Osteoblast (primary cell): ENCODE data around the gene C2CD2. TPM values are rescaled to one million over a fixed set of nuclear protein-coding genes. Genes with fewer than 3 reads are reported as not detected.

Experiments
- DNase-seq: peaks from one replicate; pipeline ENCODE4 v3.0.0; 2011; ENCODE audit warnings: low spot score, mixed read lengths; ENCODE audit not compliant: insufficient read length; ENCODE audit errors: missing footprints
- H2AFZ ChIP-seq: 2 replicates; pipeline ENCODE4 v1.6.0; 2011; ENCODE audit warnings: mild to moderate bottlenecking, low read length
- H3K27ac ChIP-seq: 2 replicates; pipeline ENCODE4 v1.5.1; 2011; ENCODE audit warnings: mild to moderate bottlenecking, low read depth, low read length, moderate library complexity
- H3K27me3 ChIP-seq: 2 replicates; pipeline ENCODE4 v1.6.0; 2012; ENCODE audit warnings: mild to moderate bottlenecking, control low read depth, inconsistent platforms, low read length, moderate library complexity; ENCODE audit not compliant: insufficient read depth
- H3K36me3 ChIP-seq: 2 replicates; pipeline ENCODE4 v1.5.1; 2011; ENCODE audit warnings: mild to moderate bottlenecking, low read length, control low read depth, moderate library complexity; ENCODE audit not compliant: insufficient read depth
- H3K4me1 ChIP-seq: 2 replicates; pipeline ENCODE4 v1.5.1; 2011; ENCODE audit warnings: mild to moderate bottlenecking, low read length, control low read depth, moderate library complexity; ENCODE audit not compliant: insufficient read depth
- H3K4me2 ChIP-seq: 2 replicates; pipeline ENCODE4 v1.6.0; 2011; ENCODE audit warnings: mild to moderate bottlenecking, low read length; ENCODE audit not compliant: insufficient read depth
- H3K4me3 ChIP-seq: fragments of 200-600 bp; sonication (generic); 3 replicates; pipeline ENCODE4 v1.5.1; 2012; ENCODE audit warnings: mild to moderate bottlenecking, low read length, inconsistent platforms; ENCODE audit not compliant: insufficient read depth
- H3K79me2 ChIP-seq: 2 replicates; pipeline ENCODE4 v1.6.0; 2012; ENCODE audit warnings: mild to moderate bottlenecking, low read length, control low read depth, inconsistent platforms; ENCODE audit not compliant: insufficient read depth
- H3K9me3 ChIP-seq: 2 replicates; pipeline ENCODE4 v1.5.1; 2011; ENCODE audit warnings: low read depth, low read length, control low read depth
- H4K20me1 ChIP-seq: 2 replicates; pipeline ENCODE4 v1.6.0; 2012; ENCODE audit warnings: mild to moderate bottlenecking, low read length, control low read depth; ENCODE audit not compliant: insufficient read depth
- total RNA-seq: library from RNA; depleted of rRNA; stranded (reverse); fragments of >200 nt; gene quantifications from 2 replicates; pipeline ENCODE4 v1.2.3, GENCODE V29; 2012
- TF ChIP-seq, protein P1 (sequence below): IDR thresholded peaks from 2 replicates; pipeline ENCODE4 v1.5.1; 2011; ENCODE audit warnings: mild to moderate bottlenecking, low read depth, low read length, moderate library complexity; ENCODE audit errors: extremely low read depth

Gene C2CD2
- total RNA-seq, 1 donor: 40.9 TPM

DNA sequence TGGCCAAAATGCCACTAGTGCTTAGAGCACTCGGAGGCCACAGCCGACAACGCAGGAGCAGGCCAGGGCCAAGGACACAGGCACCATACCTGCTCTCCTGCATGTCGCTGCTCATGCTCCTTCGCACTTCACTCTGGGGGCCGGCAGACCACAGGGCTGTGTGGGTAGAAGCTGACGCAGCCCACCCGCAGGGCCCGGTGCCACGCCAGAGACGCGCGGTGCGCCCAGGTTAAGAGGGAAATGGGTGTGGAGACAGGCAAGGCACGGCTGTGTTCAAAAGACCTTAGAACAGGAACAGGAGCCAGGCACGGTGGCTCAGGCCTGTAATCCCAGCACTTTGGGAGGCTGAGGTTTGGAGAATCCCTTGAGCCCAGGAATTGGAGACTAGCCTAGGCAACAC, 61.1 kb downstream of the C2CD2 start:
- H3K79me2 ChIP-seq: no peaks in the 10 kb centered on the region
- H3K4me1 ChIP-seq: peaks cover 26% of the 10 kb centered on the region
- H3K4me3 ChIP-seq: no peak overlapping the region
- H3K27ac ChIP-seq: no peak overlapping the region
- TF ChIP-seq, protein P1, sequence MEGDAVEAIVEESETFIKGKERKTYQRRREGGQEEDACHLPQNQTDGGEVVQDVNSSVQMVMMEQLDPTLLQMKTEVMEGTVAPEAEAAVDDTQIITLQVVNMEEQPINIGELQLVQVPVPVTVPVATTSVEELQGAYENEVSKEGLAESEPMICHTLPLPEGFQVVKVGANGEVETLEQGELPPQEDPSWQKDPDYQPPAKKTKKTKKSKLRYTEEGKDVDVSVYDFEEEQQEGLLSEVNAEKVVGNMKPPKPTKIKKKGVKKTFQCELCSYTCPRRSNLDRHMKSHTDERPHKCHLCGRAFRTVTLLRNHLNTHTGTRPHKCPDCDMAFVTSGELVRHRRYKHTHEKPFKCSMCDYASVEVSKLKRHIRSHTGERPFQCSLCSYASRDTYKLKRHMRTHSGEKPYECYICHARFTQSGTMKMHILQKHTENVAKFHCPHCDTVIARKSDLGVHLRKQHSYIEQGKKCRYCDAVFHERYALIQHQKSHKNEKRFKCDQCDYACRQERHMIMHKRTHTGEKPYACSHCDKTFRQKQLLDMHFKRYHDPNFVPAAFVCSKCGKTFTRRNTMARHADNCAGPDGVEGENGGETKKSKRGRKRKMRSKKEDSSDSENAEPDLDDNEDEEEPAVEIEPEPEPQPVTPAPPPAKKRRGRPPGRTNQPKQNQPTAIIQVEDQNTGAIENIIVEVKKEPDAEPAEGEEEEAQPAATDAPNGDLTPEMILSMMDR: no peak
- no peaks in the 10 kb centered on the region for H4K20me1 ChIP-seq
- no peak overlapping the region for H2AFZ ChIP-seq
- peaks cover 4% of the 10 kb centered on the region for H3K36me3 ChIP-seq
- no peak overlapping the region for H3K4me2 ChIP-seq
- no peak for DNase-seq
- H3K9me3 ChIP-seq: no peaks in the 10 kb centered on the region
- H3K27me3 ChIP-seq: no peaks in the 10 kb centered on the region

GRCh38 chr21:41891132-41891531, 62.7 kb downstream of the C2CD2 start:
- no peaks in the 10 kb centered on the region for H3K9me3 ChIP-seq
- no peak overlapping the region for H3K4me3 ChIP-seq
- H3K27me3 ChIP-seq: no peaks in the 10 kb centered on the region
- H3K27ac ChIP-seq: no peak overlapping the region
- TF ChIP-seq, protein P1: no peak
- H3K4me1 ChIP-seq: peaks cover 16% of the 10 kb centered on the region
- H3K4me2 ChIP-seq: no peak overlapping the region
- H2AFZ ChIP-seq: no peak overlapping the region
- no peaks in the 10 kb centered on the region for H3K79me2 ChIP-seq
- no peaks in the 10 kb centered on the region for H4K20me1 ChIP-seq
- peaks cover 4% of the 10 kb centered on the region for H3K36me3 ChIP-seq
- DNase-seq: no peak

- H2AFZ ChIP-seq: no peak overlapping the region
- H3K9me3 ChIP-seq: no peaks in the 10 kb centered on the region
- no peak overlapping the region for H3K4me2 ChIP-seq
- H4K20me1 ChIP-seq: no peaks in the 10 kb centered on the region
- H3K79me2 ChIP-seq: no peaks in the 10 kb centered on the region
- H3K36me3 ChIP-seq: peaks cover 4% of the 10 kb centered on the region
- no peak for DNase-seq
- peaks cover 8% of the 10 kb centered on the region for H3K4me1 ChIP-seq
- H3K27me3 ChIP-seq: no peaks in the 10 kb centered on the region
- TF ChIP-seq, protein P1: no peak
- H3K4me3 ChIP-seq: no peak overlapping the region
- H3K27ac ChIP-seq: no peak overlapping the region
Observed at GRCh38 chr21:41890355-41890754, 63.5 kb downstream of the C2CD2 start.

- Histone ChIP-seq H3K27ac (no peak overlapping the region), H4K20me1 (no peaks in the 10 kb centered on the region)
- DNase-seq: no peak
Observed at GRCh38 chr21:41888749-41889376, 65.0 kb downstream of the C2CD2 start.

More at GRCh38 chr21:41888749-41889376, 65.0 kb downstream of the C2CD2 start:
- Histone ChIP-seq H3K4me2 (no peak overlapping the region), H2AFZ (no peak overlapping the region), H3K4me1 (no peaks in the 10 kb centered on the region), H3K4me3 (no peak overlapping the region), H3K36me3 (peaks cover 4% of the 10 kb centered on the region), H3K27me3 (no peaks in the 10 kb centered on the region), H3K9me3 (no peaks in the 10 kb centered on the region), H3K79me2 (no peaks in the 10 kb centered on the region)
- TF ChIP-seq, protein P1: no peak
